Right atrium auricular region (tissue), 2 donors: ENCODE results near the gene PGLYRP2. TPM values are rescaled to one million over a fixed set of nuclear protein-coding genes. Genes with fewer than 3 reads are reported as not detected.

Experiments
- DNase-seq: peaks from one replicate; pipeline ENCODE4 v3.0.0-alpha.2; 2019; ENCODE audit warnings: low spot score
- H3K27ac ChIP-seq, 2 donors: fragments of 200-600 bp; sonication (generic); 1 replicate in 1 of 2; 2 replicates in 1 of 2; pipeline ENCODE4 v1.5.1; 2016 to 2019
- H3K27me3 ChIP-seq, 2 donors: fragments of 200-600 bp; sonication (generic); one replicate each; pipeline versions ENCODE4 v1.5.1 to v1.6.0; 2017 to 2019
- H3K36me3 ChIP-seq: fragments of 200-600 bp; sonication (generic); one replicate; pipeline ENCODE4 v1.5.1; 2016
- H3K4me1 ChIP-seq, 2 donors: fragments of 200-600 bp; sonication (generic); one replicate each; pipeline versions ENCODE4 v1.5.1 to v1.6.0; 2017 to 2019
- H3K4me3 ChIP-seq, 2 donors: fragments of 200-600 bp; sonication (generic); 1 replicate in 1 of 2; 2 replicates in 1 of 2; pipeline ENCODE4 v1.5.1; 2017 to 2019; ENCODE audit warnings: mild to moderate bottlenecking in 1 of 2, moderate library complexity in 1 of 2
- H3K9me3 ChIP-seq, 2 donors: fragments of 200-600 bp; sonication (generic); one replicate each; pipeline ENCODE4 v1.5.1; 2019
- total RNA-seq, 2 donors: library from RNA; depleted of rRNA; stranded (reverse); fragments of >200 nt; gene quantifications; one replicate each; pipeline ENCODE4 v1.1.0, GENCODE V29; 2016
- TF ChIP-seq, protein P1 (sequence below), 2 donors: fragments of 200-600 bp; sonication (generic); IDR thresholded peaks; one replicate each; pipeline ENCODE4 v1.5.1; 2019; ENCODE audit warnings: antibody characterized with exemption in 2 of 2

PGLYRP2 gene, protein sequence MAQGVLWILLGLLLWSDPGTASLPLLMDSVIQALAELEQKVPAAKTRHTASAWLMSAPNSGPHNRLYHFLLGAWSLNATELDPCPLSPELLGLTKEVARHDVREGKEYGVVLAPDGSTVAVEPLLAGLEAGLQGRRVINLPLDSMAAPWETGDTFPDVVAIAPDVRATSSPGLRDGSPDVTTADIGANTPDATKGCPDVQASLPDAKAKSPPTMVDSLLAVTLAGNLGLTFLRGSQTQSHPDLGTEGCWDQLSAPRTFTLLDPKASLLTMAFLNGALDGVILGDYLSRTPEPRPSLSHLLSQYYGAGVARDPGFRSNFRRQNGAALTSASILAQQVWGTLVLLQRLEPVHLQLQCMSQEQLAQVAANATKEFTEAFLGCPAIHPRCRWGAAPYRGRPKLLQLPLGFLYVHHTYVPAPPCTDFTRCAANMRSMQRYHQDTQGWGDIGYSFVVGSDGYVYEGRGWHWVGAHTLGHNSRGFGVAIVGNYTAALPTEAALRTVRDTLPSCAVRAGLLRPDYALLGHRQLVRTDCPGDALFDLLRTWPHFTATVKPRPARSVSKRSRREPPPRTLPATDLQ
- total RNA-seq: not detected

GRCh38 chr19:15479391-15480345 is at the start of gene PGLYRP2:
TSS of gene PGLYRP2 (minus strand) at chr19:15479501. CDS start at chr19:15479371, 130 bp downstream.
- H3K9me3 ChIP-seq: no peaks in the 10 kb centered on the region
- DNase-seq: no peak
- no peaks in the 10 kb centered on the region for H3K27me3 ChIP-seq
- H3K36me3 ChIP-seq: no peaks in the 10 kb centered on the region
- no peak within 1 kb of the TSS for H3K4me3 ChIP-seq
- H3K4me1 ChIP-seq: no peaks in the 10 kb centered on the region
- TF ChIP-seq, protein P1, sequence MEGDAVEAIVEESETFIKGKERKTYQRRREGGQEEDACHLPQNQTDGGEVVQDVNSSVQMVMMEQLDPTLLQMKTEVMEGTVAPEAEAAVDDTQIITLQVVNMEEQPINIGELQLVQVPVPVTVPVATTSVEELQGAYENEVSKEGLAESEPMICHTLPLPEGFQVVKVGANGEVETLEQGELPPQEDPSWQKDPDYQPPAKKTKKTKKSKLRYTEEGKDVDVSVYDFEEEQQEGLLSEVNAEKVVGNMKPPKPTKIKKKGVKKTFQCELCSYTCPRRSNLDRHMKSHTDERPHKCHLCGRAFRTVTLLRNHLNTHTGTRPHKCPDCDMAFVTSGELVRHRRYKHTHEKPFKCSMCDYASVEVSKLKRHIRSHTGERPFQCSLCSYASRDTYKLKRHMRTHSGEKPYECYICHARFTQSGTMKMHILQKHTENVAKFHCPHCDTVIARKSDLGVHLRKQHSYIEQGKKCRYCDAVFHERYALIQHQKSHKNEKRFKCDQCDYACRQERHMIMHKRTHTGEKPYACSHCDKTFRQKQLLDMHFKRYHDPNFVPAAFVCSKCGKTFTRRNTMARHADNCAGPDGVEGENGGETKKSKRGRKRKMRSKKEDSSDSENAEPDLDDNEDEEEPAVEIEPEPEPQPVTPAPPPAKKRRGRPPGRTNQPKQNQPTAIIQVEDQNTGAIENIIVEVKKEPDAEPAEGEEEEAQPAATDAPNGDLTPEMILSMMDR (IDR thresholded peaks at IDR 0.05): peak in 1 of 2 donors; percentile 46
- no peak within 1 kb of the TSS for H3K27ac ChIP-seq

- H3K4me1 ChIP-seq: no peaks in the 10 kb centered on the region
- no peaks in the 10 kb centered on the region for H3K36me3 ChIP-seq
- H3K27ac ChIP-seq: no peak overlapping the region
- no peak for DNase-seq
- H3K4me3 ChIP-seq: no peak overlapping the region
- TF ChIP-seq, protein P1 (IDR thresholded peaks at IDR 0.05): no peak
- H3K27me3 ChIP-seq: no peaks in the 10 kb centered on the region
- H3K9me3 ChIP-seq: no peaks in the 10 kb centered on the region
Observed at GRCh38 chr19:15527705-15528104, 48.4 kb upstream of the PGLYRP2 start.

- Histone ChIP-seq H3K36me3 (no peaks in the 10 kb centered on the region), H3K27ac (no peak overlapping the region), H3K9me3 (no peaks in the 10 kb centered on the region), H3K4me1 (no peaks in the 10 kb centered on the region), H3K27me3 (no peaks in the 10 kb centered on the region), H3K4me3 (no peak overlapping the region)
- TF ChIP-seq, protein P1 (IDR thresholded peaks at IDR 0.05): no peak
- DNase-seq: no peak
Observed at GRCh38 chr19:15526408-15526807, 47.1 kb upstream of the PGLYRP2 start.

- H3K36me3 ChIP-seq: no peaks in the 10 kb centered on the region
- no peak overlapping the region for H3K27ac ChIP-seq
- H3K4me1 ChIP-seq: no peaks in the 10 kb centered on the region
- no peaks in the 10 kb centered on the region for H3K27me3 ChIP-seq
- no peak overlapping the region for H3K4me3 ChIP-seq
- DNase-seq: no peak
- H3K9me3 ChIP-seq: no peaks in the 10 kb centered on the region
- TF ChIP-seq, protein P1 (IDR thresholded peaks at IDR 0.05): no peak
Observed at GRCh38 chr19:15525291-15525690, 46.0 kb upstream of the PGLYRP2 start.

DNA sequence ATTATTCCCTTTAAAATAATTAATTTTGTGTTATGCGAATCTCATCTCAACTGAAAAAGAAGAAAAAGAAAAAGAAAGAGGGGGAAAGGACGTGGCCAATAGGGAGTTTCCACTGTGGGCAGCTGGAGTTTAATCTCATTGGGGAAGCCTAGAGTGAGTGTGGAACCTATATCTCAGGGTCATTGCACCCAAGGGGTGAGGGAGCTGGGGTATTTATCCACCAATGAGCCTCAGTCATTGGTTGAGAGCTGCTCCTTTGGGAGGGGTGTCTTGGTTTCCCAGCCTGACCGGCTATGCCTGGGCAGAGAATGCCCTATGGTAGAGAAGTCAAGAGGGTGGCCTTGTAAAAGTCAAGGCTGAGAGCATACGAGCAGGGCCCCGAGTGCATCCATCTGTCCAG is 45.5 kb upstream of the PGLYRP2 start:
- Histone ChIP-seq H3K4me1 (no peaks in the 10 kb centered on the region), H3K36me3 (no peaks in the 10 kb centered on the region), H3K4me3 (no peak overlapping the region), H3K27me3 (no peaks in the 10 kb centered on the region), H3K27ac (no peak overlapping the region), H3K9me3 (no peaks in the 10 kb centered on the region)
- no peak for DNase-seq
- TF ChIP-seq, protein P1 (IDR thresholded peaks at IDR 0.05): no peak
